CD4-positive, alpha-beta T cell treated with Interleukin-10 for 1 hour (primary cell): Measurements from ENCODE around the gene METTL16.

ENCODE experiments used
- DNase-seq: peaks from one replicate; pipeline ENCODE4 v3.0.0-alpha.2; 2020

METTL16 gene

DNA sequence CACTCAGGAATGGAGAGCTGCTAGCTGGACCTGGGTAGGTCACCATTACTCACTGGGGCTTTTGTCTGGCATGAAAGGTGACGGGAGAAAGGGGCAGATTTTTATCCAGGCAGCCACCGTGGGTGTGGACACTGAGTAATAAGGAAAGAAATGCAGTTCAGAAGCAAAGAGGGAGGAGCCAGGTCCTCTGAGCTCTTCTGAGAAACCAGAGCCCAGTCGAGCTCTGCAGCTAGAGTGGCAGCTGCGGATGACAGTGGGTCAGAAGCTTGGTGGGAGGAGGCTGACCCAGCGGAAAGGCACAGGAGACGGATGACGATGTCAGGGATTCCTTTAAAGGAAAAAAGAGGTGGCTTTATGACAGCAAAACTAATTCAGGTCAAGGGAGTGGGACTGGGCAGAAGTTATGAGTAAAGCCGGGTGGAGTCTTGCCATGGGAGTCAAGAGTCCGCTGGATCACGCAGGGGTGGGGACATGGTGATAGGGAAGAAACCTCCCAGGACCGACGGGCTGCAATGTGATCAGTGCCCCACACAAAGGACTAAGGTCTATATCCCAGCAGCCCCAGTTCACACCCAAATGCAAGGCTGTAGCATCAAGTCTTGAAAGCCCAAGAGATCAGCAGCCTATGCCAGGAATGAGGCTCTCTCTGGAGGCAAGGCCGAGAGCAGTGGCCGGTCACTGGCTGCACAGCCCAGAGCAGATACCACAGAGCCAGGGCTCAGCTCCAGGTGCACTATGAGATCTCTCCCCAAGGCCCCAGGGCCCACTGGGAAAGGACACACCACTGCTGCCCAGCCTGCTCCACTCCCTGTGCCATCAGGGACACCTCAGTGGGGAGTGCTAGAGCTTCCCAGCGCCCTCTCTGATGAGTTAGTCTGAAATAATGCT, 104.5 kb downstream of the METTL16 start:
- no peak for DNase-seq

DNA sequence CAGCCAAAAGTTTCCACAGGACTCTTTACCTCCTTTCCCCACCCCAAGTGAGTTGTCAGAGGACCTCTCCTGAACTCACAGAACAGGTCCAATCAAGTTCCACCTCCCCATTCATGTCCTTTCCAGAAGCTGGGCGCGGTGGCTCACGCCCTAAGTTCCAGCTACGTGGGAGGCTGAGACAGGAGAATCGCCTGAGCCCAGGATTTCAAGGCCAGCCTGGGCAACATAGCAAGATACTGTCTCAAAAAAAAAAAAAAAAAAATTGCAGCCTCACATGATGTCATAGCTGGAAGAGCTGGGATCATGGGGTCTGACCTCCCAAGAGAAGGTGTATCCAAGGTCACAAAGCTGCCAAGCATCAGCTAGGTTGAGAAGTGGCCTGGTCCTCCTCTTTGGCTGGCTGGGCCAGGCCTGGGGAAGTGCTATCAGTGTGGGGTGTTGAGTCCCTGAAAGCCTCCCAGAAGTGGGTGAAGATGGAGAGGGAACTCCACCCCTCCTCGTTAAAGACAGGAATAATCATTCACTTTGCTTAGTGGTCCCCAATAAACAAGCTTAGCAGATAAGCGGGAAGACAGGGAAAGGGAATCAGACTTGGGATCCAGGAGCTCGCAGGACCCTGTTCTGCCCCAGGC, 105.3 kb downstream of the METTL16 start:
- DNase-seq = no peak

DNA sequence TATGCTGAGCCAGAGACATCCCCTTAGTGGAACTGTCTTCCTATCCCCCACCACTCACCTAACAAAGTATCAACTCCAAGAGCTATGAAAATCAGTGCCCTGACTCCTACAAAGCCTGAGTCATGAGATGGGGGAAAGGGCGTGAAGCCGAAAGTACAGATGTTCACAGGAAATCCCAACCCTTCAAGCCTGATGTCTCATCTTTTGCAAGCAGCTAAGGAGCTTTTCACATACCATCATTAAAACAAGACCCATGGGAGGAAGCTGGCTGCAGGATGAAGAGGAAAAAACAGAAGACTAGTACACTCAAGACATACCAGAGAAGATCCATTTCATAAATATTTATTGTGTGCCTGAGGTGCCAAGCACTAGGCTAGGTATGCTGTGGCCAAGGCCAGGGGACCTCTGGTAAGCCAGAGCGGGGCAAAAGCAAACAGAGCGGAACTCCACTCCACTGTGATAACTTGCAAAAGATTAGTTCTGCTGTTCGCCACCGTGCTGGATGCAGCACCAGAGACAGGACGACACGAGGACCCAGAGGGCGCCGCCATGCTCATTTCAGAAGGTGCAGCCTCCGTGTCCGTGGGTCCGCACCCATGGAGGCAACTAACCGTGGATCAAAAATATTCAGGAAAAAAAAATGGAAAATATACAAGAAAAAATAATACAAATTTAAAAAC, 106.3 kb downstream of the METTL16 start:
- DNase-seq = no peak

DNA sequence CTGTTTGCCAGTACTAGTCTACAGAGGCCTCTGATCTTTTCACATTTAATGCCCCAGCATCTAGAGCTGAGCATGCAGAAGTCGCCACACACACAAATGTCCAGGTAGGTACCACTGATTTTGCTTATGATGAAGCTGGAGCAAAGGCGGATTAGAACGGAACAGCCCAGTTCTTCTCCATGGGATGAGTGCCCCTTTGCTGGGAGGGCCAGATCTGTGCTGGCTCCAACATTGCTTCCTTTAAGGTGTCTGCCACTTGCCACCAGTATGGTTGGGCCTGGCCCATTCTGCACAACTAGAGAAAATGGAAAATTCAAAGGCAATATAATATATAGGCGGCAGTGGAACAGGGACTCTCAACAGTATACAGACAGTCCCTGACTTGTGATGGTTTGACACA, 108.6 kb downstream of the METTL16 start:
- no peak for DNase-seq

DNA sequence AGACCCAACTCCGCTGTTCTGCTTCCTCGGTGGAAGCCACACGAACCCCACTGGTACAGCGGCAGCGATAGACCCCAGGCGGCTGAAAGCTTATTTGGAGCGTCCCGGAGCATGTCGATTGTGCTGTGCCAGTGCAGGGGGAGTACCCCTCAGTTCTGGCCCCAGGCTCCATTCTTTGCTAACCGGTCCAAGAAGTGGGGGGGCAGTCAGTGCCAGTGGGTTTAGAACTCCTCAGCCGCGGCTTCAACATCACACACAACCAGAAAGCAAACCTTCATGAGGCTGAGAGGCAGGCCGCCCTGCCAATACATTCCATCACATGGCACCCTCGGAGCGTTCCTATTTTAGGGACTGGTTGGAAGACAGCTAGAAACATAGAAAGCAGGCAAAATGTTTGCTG, 109.1 kb downstream of the METTL16 start:
- DNase-seq = no peak

DNA sequence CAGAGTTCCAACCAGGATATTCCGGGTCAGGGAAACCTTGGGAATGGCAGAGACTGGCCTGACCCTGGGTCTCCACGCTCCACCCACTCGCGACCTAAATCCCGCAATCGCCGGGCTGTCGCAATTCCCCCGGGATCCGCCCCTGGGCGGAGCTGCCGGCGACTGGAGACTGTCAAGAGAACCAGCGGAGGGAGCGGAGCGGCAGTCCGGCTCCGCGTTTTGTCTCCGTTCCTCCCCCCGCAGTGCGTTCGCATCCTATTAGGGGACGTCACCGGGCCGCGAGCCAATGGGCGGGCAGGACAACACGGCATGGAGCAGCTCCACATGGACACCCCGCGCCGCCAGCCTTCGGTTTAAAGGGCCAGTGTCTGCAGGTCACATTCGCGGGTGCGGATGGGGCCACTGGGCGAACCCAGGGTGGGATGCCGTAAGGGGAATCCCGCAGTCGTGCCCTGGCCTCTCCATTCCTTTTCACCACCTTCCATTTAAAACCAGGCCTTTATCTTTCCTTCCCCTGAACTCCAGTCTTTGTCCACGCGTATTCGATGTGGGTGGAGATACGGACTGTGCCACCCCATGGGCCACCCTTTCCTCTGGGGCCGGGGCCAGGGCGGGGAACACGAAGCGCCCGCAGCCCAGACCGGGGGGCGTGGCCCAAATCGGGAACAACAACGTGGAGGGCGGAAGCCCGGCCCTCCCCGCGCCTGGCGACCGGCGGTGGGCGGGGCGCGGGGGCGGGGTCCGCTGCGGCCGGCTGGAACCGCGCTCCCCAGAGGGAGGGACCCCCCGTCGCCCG, 110.1 kb downstream of the METTL16 start:
- peak; percentile 99 for DNase-seq

DNA sequence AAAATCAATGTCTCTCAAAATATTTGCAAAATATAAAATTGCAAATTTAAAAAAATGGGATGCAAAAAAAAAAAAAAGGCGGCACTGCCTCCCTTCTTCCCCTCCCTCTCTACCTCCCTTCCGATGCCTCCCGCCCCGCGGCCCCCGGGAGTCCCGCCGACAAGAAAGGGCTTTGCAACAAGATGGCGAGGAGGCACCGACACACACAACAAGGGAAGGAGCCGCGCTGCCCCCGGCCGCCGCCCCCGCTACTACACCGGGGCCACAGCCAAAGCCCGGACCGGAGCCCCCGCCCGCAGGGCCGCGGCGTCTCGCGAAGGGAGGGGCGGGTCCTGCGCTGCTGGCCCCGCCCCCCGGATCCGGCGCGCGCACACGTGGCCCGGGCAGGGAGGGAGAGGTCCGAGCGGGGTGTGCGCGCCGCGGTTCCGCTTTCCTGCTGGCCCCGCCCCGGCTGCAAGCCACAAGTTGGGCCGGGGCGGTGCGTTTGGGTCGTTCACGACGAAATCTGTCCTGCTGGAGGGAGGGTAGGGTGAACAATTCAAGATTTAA, 110.7 kb downstream of the METTL16 start, which contains the start of gene MNT:
Gene MNT (minus strand): TSS at position 184 of the 549 bp plus-strand sequence. CDS start 348 bp downstream, outside the sequence.
- DNase-seq = peak; percentile 96

DNA sequence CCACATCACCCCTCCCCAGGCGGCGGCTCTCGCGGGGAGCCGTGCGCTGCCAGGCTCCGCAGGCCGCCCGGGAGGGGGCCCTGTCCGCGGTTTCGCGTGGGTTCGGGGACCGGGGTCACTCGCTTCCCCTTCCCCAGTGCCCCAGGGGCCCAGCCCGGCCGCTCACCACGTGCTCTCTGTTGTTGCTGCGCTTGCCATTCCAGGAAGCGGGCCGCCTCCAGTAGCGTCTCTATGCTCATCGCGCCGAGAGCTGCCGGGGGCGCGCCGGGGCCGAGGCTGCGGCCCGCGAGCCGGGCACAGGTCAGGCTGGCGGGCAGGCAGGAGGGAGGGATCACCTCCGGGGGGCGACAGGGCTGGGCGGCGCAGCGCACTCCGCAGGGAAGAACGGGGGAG, 111.2 kb downstream of the METTL16 start:
- DNase-seq = peak; percentile 46

DNA sequence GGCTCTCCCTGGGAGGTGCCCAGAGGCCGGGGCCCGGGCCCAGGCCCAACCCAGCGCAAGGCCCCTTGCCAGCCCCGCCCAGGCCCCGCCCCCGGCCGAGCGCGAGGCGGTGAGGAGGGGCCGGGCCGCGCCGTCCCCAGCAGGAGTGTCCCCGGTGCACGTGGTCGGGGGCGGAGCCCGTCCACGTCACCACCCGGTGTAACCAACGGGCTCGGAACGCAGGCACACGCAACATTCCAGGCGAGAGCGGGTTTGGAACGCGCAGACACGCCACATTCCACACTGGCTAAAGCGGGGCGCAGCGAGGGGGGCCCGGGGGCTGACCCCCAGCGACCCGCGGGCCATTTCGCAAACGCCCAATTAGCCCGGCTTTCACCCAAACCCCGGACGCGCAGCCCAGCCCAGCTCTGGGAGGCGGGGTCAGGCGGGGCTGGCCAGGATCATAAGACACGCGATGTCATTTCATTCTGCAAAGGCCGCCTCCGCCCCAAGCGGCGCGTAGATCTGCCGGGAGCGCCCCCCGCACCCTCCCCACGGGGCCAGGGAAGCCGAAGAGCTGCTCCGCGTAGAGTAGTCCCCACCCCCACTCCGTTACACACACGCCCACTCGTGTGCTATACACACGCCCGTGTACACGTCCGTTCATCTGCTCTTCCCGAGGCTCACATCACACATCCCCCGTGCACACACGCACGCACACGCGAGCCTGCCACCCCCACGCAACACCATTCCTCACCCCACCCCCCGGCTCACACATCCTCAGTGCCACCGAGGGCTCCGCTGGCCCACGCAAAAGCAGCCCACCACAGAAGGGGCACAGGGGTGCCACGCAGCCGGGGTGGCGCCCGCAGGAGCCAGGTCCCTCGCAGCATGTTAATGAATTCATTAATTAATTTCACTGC, 111.9 kb downstream of the METTL16 start:
- DNase-seq = peak; percentile 94

DNA sequence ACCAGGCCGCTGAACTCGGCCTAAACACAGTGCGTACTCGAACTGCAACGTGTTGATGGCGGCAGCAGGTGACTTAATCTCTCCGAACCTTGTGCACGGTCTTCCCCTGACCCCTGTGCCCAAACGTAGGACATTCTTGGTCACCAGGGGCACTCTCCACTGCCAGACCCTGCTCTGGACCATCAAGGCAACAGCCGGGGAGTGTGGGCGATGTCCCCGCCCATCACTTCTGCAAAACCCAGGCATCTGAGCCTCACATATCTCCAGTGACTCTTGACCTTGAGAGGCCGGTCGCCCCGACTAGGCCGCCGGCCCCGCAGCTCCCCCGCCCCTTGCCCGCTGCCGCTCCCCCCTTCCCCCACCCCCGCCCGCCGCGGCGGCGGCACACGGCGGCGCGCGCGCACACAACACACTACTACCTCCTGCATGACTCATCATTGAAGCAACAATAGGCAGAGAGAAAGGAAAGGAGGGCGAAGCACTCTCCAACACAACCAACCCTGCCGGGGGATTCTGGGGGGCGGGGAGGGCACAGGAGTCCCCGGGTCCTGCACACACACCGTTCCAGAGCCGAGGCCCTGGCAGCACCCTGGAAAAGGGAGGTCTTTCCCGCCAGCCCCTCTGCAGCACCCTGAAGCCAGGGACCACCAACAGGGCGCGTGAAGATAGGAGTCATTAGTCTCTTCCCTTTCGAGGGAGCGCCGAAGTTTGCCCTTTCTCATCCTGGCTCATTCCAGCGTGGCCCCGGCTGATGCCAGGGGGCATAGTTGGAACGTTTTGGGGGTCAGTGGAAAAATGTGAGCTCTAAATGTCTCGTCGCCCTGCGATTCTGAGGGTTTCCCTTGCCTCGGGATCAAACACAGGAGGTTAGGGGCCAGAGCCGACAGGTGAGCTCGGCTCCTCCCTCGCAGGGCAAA, 112.8 kb downstream of the METTL16 start:
- peak; percentile 71 for DNase-seq

DNA sequence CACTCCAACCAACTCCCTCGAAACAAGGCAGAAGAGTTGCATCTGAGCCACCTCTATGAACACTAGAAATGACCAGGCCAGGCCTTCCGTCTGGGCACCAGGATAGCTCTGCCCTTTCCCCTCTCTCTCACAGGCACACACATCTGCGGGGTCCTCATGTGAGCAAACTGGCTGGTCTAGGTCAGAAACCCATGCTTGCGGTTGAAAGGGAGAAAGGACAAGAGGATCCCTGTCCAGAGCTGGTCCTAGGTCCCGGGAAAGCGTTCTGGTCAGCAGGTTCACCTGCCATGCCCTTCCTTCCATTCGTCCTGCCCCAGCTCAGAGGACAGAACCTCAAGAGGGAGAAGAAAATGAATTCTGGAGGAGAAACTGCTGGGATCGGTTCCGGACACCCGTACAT, 113.5 kb downstream of the METTL16 start:
- no peak for DNase-seq

DNA sequence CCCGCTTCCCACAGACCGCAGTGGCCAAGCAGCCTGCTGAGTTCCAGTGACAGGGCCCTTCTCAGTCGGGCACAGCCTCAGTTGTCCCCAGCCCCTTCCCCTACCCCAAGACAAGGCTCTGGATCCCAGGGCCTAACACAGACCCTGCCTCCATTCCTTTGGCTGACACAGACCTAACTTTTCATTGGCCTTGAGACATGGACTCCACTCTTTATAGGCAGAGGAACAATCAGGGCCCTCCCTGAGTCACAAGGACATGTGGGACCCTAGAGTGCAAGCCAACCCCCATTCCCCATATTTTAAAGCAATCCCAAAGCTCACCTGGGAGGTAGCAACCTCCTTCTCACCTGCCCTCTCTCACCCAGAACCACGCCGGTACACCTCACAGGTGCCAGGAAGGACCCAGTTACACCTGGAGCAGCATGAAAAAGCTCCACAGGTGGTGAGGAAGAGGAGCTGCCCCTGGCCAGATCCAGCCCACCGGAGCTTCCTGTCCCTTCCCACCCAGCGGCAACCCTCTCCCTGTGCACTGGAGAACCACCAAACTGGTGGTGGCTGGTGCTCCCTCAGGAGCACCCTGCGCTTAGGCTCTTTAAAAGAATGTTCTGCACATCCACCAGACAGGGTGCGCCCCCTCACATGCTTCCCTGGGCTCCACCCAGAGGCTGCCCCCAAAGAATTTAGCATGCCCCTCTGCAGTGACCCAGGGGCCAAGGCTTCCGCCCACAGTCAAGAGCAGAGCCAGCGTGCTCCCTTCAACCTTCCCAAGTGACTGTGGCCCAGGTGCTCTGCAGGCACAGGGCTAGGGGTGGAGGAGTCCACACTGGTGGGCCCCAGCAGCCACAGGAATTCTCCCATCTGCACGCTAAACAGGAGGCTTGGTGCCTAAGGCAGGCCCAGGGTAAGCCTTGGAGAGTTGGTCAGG, 114.2 kb downstream of the METTL16 start:
- no peak for DNase-seq

DNA sequence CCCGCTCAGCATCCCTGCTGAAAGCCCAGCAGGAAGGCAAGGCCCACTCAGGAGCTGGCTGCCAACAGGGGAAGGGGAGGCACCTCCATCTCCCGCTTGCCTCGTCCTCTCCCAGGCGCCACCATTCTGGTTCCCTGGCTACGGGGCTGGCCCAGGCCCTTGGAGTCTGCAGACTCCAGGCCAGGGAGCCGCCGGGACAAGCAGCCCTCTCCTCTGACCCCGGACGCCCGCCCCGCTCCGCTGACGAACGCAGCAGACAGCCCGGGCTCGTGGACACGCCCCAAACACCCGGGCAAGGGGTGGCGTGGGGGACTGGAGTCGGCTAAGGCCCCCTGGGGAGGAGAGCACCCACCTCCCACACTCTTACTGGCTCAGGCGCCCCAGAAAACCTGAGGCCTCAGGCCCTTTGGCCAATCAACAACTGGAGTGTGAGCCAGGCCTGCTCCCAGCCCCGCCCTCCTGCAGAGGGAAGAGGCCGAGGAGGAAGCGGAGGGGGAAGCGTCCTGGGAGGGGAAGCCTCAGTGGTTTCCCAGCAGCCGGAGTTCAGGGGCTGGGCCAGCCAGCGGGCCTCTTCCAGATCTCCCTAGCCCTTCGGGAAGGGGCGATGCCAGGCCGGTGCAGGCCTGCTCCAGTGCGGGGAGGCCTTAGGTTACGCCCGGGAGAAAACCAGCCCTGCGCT, 115.0 kb downstream of the METTL16 start:
- peak; percentile 64 for DNase-seq

DNA sequence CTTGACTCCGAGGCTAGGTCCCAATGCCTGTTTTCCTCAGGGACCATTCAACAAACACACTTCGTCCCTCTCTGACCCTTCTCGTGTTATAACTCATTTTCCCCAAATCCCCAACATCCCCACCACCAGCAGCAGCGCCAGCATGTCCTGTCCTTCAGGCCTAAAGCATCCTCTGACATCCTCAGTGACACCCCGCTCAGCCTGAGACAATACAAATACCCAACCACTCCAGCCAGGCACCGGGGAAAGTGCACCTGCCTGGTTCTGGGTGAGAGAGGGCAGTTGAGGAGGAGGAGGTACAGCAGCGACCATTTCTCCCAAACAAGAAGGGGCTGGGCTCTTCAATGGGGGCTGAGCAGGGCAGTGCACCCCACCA, 115.5 kb downstream of the METTL16 start:
- no peak for DNase-seq

DNA sequence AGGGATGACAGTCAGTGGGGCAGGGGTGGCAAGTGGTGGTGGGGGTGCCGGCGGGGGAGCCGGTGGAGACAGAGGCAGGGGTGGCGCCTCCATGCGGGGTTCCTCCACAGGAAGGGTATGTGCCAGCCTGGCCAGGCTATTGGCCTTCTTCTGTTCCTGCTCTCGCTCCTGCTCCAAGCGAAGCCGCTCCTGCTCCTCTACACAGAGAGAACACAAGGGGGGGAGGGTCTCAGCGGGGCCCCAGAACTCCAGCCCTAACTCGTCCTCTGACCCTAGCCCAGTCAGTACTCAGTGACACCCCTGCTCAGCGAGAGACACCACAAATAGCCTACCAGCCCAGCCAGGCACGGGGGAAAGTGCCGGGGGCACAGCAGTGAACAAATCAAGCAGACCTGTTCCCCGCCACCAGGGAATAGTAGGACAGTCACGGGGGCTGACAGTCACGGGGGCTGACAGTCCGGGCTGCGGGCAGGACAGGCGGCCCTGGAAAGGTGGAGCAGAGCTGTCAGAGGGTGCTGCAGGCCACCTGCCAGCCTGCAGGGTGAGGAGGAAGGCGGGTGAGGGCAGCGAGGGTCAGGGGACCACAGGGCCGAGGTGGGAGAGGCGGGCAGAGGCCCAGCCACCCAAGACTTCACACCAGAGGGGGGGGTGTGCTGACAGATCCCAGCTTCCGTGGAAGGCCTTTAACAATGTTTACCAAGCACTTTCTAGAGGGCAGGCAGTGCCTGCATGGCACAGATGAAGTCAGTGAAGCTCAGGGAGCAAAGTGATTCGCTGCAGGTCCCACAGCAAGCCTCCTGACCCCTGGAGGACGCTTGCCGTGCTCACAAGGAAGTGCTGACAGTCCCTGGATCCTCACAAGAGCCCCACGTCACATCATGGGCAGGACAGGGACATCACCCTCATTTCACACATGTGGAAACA, 116.2 kb downstream of the METTL16 start:
- DNase-seq = no peak

DNA sequence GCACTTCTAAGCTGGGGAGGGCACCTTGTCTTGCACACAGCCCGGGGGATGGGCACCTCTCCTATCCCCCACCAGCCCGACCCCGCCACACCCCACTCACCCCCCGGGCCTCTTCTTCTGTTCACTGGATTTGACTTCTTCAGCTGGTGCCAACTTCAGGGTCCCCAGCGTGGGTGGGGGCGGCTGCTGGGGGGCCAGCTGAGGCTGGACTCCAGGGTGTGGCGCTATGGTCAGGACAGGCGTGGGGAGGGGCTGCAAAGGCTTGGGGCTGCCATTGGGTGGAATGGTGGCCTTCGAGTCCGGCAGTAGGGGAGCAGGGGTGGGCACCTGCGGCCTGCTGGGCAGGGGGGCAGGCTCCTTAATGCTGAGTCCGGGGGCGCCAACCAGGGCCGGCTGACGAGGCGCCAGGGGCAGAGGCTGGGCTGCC, 116.9 kb downstream of the METTL16 start:
- DNase-seq = no peak
